GM12878 (cell line): Measurements from ENCODE around the gene GRIK1. TPM values are rescaled to one million over a fixed set of nuclear protein-coding genes. Genes with fewer than 3 reads are reported as not detected.

ENCODE experiments used
- ATAC-seq: fragments of 200-7000 bp; cut with Tn5 transposase; 3 replicates; pipeline ENCODE4 v1.9.1; 2020; ENCODE audit warnings: mild to moderate bottlenecking, moderate library complexity
- BruUV-seq: library from RNA; stranded (reverse); fragments of 400-500 nt; replicated peaks from 2 replicates; lab custom pipeline; 2021; lab: Mats Ljungman, UMichigan
- CTCF ChIA-PET: fragments of 300-600 bp; sonication (Branson Sonifier 250); formaldehyde crosslinking; extraction: SDS; loops from one replicate; lab custom pipeline; 2021; ENCODE audit warnings: inconsistent platforms; lab: Yijun Ruan, JAX
- POLR2A ChIA-PET: fragments of 350-600 bp; formaldehyde crosslinking; extraction: SDS; loops from one replicate; lab custom pipeline; 2021; ENCODE audit warnings: inconsistent platforms; lab: Charles Lee
- RAD21 ChIA-PET: fragments of 300-600 bp; sonication (Branson Sonifier 250); formaldehyde crosslinking; loops from one replicate; lab custom pipeline; 2023; ENCODE audit warnings: antibody characterized with exemption; ENCODE audit not compliant: unreplicated experiment; lab: Charles Lee
- SMC1A ChIA-PET: fragments of 300-600 bp; sonication (Branson Sonifier 250); formaldehyde crosslinking; loops from one replicate; lab custom pipeline; 2023; ENCODE audit not compliant: unreplicated experiment, uncharacterized antibody; lab: Charles Lee
- DNase-seq: peaks from one replicate; pipeline ENCODE4 v3.0.0-alpha.2; 2011; ENCODE audit warnings: low read depth, low spot score
- FAIRE-seq: peaks from 3 replicates; lab custom pipeline; 2011; peaks lifted over from hg19 to GRCh38; lab: Jason Lieb, UNC
- H2AFZ ChIP-seq: 2 replicates; pipeline ENCODE4 v1.6.0; 2011; ENCODE audit warnings: low read depth, low read length, control low read depth; ENCODE audit not compliant: control insufficient read depth
- H3K27ac ChIP-seq: 2 replicates; pipeline ENCODE4 v1.5.1; 2011; ENCODE audit warnings: control low read depth; ENCODE audit not compliant: control insufficient read depth, insufficient read depth
- H3K27me3 ChIP-seq, 2 experiments: replicated peaks in 1 of 2; 2 replicates each; pipeline versions ENCODE4 v1.6.0 to v1.6.1; 2011; ENCODE audit warnings: low read length in 1 of 2; ENCODE audit not compliant: control insufficient read depth in 2 of 2, insufficient read depth in 2 of 2
- H3K36me3 ChIP-seq, 2 experiments: 2 replicates each; pipeline ENCODE4 v1.5.1; 2011; ENCODE audit warnings: low read length in 1 of 2; ENCODE audit not compliant: control insufficient read depth in 2 of 2, insufficient read depth in 2 of 2
- H3K4me1 ChIP-seq: 2 replicates; pipeline ENCODE4 v1.6.1; 2011; ENCODE audit warnings: mild to moderate bottlenecking, low read length, moderate library complexity, mixed read lengths; ENCODE audit not compliant: control insufficient read depth, insufficient read depth
- H3K4me2 ChIP-seq: 2 replicates; pipeline ENCODE4 v1.6.0; 2011; ENCODE audit warnings: control low read depth; ENCODE audit not compliant: control insufficient read depth, insufficient read depth
- H3K4me3 ChIP-seq: fragments of 200-600 bp; sonication (generic); 2 replicates; pipeline ENCODE4 v1.5.1; 2016
- H3K79me2 ChIP-seq: 2 replicates; pipeline ENCODE4 v1.6.0; 2011; ENCODE audit warnings: low read length; ENCODE audit not compliant: control insufficient read depth, insufficient read depth
- H3K9ac ChIP-seq: 2 replicates; pipeline ENCODE4 v1.8.0; 2011; ENCODE audit warnings: low read length, control low read depth, mixed read lengths; ENCODE audit not compliant: control insufficient read depth, insufficient read depth
- H3K9me3 ChIP-seq: replicated peaks from 3 replicates; pipeline ENCODE4 v1.5.1; 2011; ENCODE audit warnings: mild to moderate bottlenecking, low read length; ENCODE audit not compliant: control insufficient read depth, insufficient read depth
- H4K20me1 ChIP-seq: 2 replicates; pipeline ENCODE4 v1.6.0; 2011; ENCODE audit not compliant: control insufficient read depth, insufficient read depth
- BRCA1 ChIP-seq: IDR thresholded peaks from 2 replicates; pipeline ENCODE4 v1.6.1; 2011; ENCODE audit warnings: low read depth, low read length, improper control_type of control experiment
- GABPA ChIP-seq: IDR thresholded peaks from 2 replicates; pipeline ENCODE4 v1.6.1; 2014; ENCODE audit warnings: antibody characterized with exemption, low read depth, mild to moderate bottlenecking, inconsistent platforms
- GATAD2B ChIP-seq: fragments of 450-650 bp; conservative IDR thresholded peaks from 2 replicates; pipeline ENCODE4 v1.6.1; 2017; ENCODE audit warnings: low read depth, mild to moderate bottlenecking, moderate library complexity
- KLF5 ChIP-seq: fragments of 450-650 bp; IDR thresholded peaks from 2 replicates; pipeline ENCODE4 v1.6.1; 2014; ENCODE audit warnings: mild to moderate bottlenecking; ENCODE audit not compliant: partially characterized antibody
- POLR2AphosphoS5 ChIP-seq: IDR thresholded peaks from 2 replicates; pipeline ENCODE4 v1.6.1; 2011; ENCODE audit warnings: mild to moderate bottlenecking, low read length, inconsistent platforms
- SIN3A ChIP-seq: IDR thresholded peaks from 2 replicates; pipeline ENCODE4 v1.6.1; 2012; ENCODE audit warnings: low read depth, low read length, improper control_type of control experiment
- SIX5 ChIP-seq: IDR thresholded peaks from 2 replicates; pipeline ENCODE4 v1.6.1; 2011; ENCODE audit warnings: mild to moderate bottlenecking, low read depth, low read length, moderate library complexity; ENCODE audit not compliant: severe bottlenecking
- SPI1 ChIP-seq: IDR thresholded peaks from 2 replicates; pipeline ENCODE4 v1.6.1; 2011; ENCODE audit warnings: low read depth, mild to moderate bottlenecking, low read length, moderate library complexity, borderline replicate concordance; ENCODE audit not compliant: insufficient read depth
- SREBF2 ChIP-seq: IDR thresholded peaks from 2 replicates; pipeline ENCODE4 v1.6.1; 2012; ENCODE audit warnings: mild to moderate bottlenecking, low read length
- SRF ChIP-seq, 2 experiments: IDR thresholded peaks; 2 replicates each; pipeline ENCODE4 v1.6.1; 2011; ENCODE audit warnings: low read depth in 2 of 2, low read length in 2 of 2, mild to moderate bottlenecking in 1 of 2, moderate library complexity in 1 of 2
- TCF3 ChIP-seq: IDR thresholded peaks from 2 replicates; pipeline ENCODE4 v1.6.1; 2012; ENCODE audit warnings: low read depth, mild to moderate bottlenecking, low read length, borderline replicate concordance; ENCODE audit not compliant: insufficient read depth
- WRNIP1 ChIP-seq: IDR thresholded peaks from 2 replicates; pipeline ENCODE4 v1.6.1; 2011; ENCODE audit warnings: low read depth, low read length, improper control_type of control experiment, borderline replicate concordance
- WGBS: methylation state at CpG from one replicate; pipeline ENCODE4 v1.1.6; 2016; ENCODE audit warnings: low lambda C conversion rate; ENCODE audit not compliant: insufficient replicate concordance, insufficient coverage; ENCODE audit errors: missing lambda C conversion rate; 5-methylcytosine and 5-hydroxymethylcytosine counted together
- in situ Hi-C: fragments of 300-500 bp; cut with MboI; formaldehyde crosslinking; loops from 9 replicates; pipeline ENCODE4 v1.14.3; 2018; ENCODE audit warnings: mixed read lengths
- intact Hi-C: fragments of 100-400 bp; cut with micrococcal nuclease; formaldehyde crosslinking; loops from one replicate; pipeline ENCODE4 v1.14.2; 2022; ENCODE audit not compliant: unreplicated experiment
- polyA plus RNA-seq, 11 experiments: library from polyadenylated mRNA; depleted of rRNA in 4 of 11; unstranded in 6 of 11; stranded (reverse) in 5 of 11; fragments of >200 nt; fragmentation: Nextera tagmentation in 4 of 11; fragmentation: Illumina TruSeq in 1 of 11; extraction: Ambion mirVana in 4 of 11; extraction: Trizol in 1 of 11; gene quantifications; 1 replicate in 1 of 11; 2 replicates in 10 of 11; pipeline versions ENCODE4 v1.2.1 to v1.2.3, GENCODE V29; 2011 to 2016; ENCODE audit warnings: inconsistent platforms in 2 of 11, missing spikeins in 2 of 11, low read depth in 1 of 11
- total RNA-seq, 4 experiments: library from RNA; depleted of rRNA in 3 of 4; stranded (reverse); fragments of >200 nt in 3 of 4; fragmentation: Illumina TruSeq in 1 of 4; extraction: Trizol in 1 of 4; gene quantifications; 2 replicates each; pipeline versions ENCODE4 v1.2.1 to v1.2.3, GENCODE V29; 2013 to 2021
- TF ChIP-seq, protein P1 (sequence below): IDR thresholded peaks from 2 replicates; pipeline ENCODE4 v1.6.1; 2012; ENCODE audit warnings: improper control_type of control experiment, low read depth, low read length; ENCODE audit not compliant: insufficient replicate concordance
- TF ChIP-seq, protein P2 (sequence below): fragments of 450-650 bp; IDR thresholded peaks from 2 replicates; pipeline ENCODE4 v1.6.1; 2018; ENCODE audit warnings: borderline replicate concordance, mild to moderate bottlenecking; ENCODE audit not compliant: partially characterized antibody
- TF ChIP-seq, protein P3 (sequence below): IDR thresholded peaks from 2 replicates; pipeline ENCODE4 v1.6.1; 2011; ENCODE audit warnings: borderline replicate concordance, low read depth, mild to moderate bottlenecking, moderate library complexity, mixed read lengths, low read length; ENCODE audit not compliant: insufficient read depth; ENCODE audit errors: extremely low read length

Gene GRIK1
- total and polyA plus RNA-seq, 10 of the 15 experiments (the other 5 are each of a cell fraction or from before 2014, with no cell fraction given): 0.05 to 0.13 (median 0.09) TPM; not detected in 7

DNA sequence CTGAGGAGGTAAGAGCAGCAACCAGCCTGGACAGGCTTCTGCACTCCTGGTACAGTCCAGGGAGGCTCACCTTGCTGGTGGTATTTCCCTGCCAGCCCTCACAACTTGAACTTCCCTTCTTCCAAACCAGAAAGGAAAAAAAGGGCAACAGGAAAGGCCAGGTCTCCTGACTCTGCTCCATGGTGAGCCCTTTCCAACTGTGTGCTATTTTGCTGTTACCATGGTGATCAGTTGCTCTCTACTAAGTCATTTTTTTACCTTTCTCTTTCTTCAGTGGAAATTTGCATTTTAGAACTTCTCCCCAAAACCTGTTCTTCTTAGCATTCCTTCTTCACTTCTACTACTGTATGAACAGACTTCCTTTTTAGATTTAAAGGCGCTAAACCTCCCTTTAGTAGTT lies 164.3 kb downstream of the GRIK1 start:
- Histone ChIP-seq H3K4me3 (no peak overlapping the region), H3K9ac (no peak overlapping the region), H4K20me1 (no peaks in the 10 kb centered on the region), H3K9me3 (no peaks in the 10 kb centered on the region), H3K36me3 (no peaks in the 10 kb centered on the region), H3K4me2 (no peak overlapping the region), H3K4me1 (no peaks in the 10 kb centered on the region), H2AFZ (no peak overlapping the region), H3K27ac (no peak overlapping the region)
- ChIA-PET CTCF (interaction anchor here (1.5 kb wide), 1 partner anchor 9 kb away, joined by 3 read pairs; no protein-coding TSS in a partner anchor), SMC1A (no interaction called here), POLR2A (no interaction called here)
- intact Hi-C loops: no loop called here
- BruUV-seq: no TSS peak
- ATAC-seq (no peak), FAIRE-seq (no peak)
- TF ChIP-seq SPI1: no peak
- no peak for TF ChIP-seq KLF5
- TF ChIP-seq, protein P1, sequence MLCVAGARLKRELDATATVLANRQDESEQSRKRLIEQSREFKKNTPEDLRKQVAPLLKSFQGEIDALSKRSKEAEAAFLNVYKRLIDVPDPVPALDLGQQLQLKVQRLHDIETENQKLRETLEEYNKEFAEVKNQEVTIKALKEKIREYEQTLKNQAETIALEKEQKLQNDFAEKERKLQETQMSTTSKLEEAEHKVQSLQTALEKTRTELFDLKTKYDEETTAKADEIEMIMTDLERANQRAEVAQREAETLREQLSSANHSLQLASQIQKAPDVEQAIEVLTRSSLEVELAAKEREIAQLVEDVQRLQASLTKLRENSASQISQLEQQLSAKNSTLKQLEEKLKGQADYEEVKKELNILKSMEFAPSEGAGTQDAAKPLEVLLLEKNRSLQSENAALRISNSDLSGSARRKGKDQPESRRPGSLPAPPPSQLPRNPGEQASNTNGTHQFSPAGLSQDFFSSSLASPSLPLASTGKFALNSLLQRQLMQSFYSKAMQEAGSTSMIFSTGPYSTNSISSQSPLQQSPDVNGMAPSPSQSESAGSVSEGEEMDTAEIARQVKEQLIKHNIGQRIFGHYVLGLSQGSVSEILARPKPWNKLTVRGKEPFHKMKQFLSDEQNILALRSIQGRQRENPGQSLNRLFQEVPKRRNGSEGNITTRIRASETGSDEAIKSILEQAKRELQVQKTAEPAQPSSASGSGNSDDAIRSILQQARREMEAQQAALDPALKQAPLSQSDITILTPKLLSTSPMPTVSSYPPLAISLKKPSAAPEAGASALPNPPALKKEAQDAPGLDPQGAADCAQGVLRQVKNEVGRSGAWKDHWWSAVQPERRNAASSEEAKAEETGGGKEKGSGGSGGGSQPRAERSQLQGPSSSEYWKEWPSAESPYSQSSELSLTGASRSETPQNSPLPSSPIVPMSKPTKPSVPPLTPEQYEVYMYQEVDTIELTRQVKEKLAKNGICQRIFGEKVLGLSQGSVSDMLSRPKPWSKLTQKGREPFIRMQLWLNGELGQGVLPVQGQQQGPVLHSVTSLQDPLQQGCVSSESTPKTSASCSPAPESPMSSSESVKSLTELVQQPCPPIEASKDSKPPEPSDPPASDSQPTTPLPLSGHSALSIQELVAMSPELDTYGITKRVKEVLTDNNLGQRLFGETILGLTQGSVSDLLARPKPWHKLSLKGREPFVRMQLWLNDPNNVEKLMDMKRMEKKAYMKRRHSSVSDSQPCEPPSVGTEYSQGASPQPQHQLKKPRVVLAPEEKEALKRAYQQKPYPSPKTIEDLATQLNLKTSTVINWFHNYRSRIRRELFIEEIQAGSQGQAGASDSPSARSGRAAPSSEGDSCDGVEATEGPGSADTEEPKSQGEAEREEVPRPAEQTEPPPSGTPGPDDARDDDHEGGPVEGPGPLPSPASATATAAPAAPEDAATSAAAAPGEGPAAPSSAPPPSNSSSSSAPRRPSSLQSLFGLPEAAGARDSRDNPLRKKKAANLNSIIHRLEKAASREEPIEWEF: no peak
- no peak for TF ChIP-seq TCF3
- TF ChIP-seq, protein P2, sequence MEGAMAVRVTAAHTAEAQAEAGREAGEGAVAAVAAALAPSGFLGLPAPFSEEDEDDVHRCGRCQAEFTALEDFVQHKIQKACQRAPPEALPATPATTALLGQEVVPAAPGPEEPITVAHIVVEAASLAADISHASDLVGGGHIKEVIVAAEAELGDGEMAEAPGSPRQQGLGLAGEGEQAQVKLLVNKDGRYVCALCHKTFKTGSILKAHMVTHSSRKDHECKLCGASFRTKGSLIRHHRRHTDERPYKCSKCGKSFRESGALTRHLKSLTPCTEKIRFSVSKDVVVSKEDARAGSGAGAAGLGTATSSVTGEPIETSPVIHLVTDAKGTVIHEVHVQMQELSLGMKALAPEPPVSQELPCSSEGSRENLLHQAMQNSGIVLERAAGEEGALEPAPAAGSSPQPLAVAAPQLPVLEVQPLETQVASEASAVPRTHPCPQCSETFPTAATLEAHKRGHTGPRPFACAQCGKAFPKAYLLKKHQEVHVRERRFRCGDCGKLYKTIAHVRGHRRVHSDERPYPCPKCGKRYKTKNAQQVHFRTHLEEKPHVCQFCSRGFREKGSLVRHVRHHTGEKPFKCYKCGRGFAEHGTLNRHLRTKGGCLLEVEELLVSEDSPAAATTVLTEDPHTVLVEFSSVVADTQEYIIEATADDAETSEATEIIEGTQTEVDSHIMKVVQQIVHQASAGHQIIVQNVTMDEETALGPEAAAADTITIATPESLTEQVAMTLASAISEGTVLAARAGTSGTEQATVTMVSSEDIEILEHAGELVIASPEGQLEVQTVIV: no peak
- TF ChIP-seq, protein P3, sequence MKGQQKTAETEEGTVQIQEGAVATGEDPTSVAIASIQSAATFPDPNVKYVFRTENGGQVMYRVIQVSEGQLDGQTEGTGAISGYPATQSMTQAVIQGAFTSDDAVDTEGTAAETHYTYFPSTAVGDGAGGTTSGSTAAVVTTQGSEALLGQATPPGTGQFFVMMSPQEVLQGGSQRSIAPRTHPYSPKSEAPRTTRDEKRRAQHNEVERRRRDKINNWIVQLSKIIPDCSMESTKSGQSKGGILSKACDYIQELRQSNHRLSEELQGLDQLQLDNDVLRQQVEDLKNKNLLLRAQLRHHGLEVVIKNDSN: no peak
- no peak for TF ChIP-seq SREBF2
- no peak for TF ChIP-seq POLR2AphosphoS5
- TF ChIP-seq SIX5: no peak
- no peak for TF ChIP-seq GATAD2B
- no peak for TF ChIP-seq GABPA
- no peak for TF ChIP-seq SRF (IDR thresholded peaks at IDR 0.05; ENCODE audit: low read depth in 2 of 2, low read length in 2 of 2)
- no peak for TF ChIP-seq WRNIP1
- TF ChIP-seq SIN3A: no peak
- TF ChIP-seq BRCA1: no peak
- TF ChIP-seq, all 136 proteins: peak for 0
- no peaks in the 10 kb centered on the region for H3K27me3 ChIP-seq
- DNase-seq: no peak
- 43% methylated on average over 1 of the region's 1 CpG for WGBS
- RAD21 ChIA-PET: no interaction called here
- in situ Hi-C loops: no loop called here
- no peaks in the 10 kb centered on the region for H3K79me2 ChIP-seq
